AG08395 (cell line): ENCODE results near the gene KCND1.

ENCODE experiments used
- DNase-seq: peaks from one replicate; pipeline ENCODE4 v3.0.0; 2012; ENCODE audit warnings: mixed read lengths, low spot score

KCND1 gene

DNA sequence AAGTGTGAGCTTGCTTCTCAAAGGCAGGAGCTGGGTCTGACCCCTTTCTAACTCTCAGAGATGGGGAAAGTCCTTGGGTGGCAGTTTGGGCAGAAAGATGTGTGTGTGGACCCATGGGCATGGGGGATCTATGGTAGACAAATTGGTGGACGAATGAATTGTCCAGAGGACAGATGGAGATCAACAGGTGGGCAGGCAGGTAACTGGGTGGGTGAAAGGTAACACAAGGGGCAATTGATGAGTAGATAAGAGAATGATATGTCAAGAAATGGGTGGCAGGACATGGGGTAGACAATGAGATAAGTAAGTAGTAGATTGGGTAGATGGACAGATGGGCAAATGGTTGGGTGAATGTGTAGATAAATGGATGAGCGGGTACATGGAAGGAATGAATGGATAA is 2.9 kb upstream of the KCND1 start:
- no peak for DNase-seq

DNA sequence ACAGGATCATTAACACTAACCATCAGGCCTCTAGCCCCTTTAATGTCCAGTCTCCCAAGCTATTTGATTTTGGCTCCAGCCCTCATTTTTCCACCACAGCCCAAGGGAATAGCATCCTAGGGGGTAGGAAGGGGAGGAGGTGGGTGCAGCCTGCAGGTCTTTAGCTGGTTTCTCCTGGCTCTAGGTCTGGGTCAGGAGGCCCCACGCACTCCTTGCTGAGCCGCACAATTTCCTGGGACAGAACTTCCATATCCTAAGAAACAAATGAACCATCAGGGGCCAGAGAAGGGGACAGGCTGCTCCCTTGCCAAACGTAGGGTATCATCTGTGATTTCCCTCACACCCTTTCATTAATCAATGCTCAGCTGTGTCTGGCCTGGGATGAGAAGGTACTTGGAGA is 2.4 kb upstream of the KCND1 start:
- DNase-seq = no peak

DNA sequence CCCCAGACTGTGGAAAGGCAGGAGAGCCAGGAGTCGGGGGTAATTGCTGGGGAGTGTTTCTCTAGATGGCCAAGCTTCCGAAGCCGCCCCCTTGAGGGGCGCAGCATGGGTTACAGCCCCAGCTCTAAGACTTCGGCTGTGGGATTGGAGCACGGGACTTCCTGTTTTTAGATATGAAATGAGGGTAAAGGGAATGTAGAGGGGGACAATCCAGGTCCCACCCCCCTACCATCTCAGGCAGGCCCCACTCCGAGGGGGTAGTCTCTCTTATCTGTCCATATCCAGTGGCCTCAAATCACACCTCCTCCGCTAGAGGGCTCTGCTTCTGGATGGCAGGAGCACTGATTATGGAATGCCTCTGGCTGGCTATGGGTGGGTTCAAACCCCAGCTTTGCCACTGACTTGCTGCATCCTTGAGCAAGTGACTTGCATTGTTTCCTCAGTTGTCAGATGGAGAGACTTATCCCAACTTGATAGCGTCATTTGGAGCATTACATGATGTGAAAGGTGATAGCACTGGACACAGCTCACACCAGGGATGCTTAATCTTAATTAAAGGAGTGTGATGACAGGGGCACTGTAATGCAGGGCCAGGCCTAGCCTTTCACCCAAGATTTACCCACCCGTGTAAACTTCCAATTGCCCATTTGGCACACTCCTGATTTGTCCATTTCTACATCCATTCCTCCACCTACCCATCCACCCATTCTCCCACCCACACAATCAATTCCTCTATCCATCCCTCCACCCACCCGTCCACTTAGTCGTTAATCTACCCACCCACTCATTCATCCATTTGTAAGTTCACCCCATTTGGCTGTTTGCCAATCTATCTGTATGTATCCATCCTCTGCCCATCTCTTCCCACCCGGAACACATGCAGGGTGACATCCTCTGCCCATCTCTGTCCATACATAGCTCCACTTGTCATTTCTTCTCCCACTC is 848 bp upstream of the KCND1 start:
- peak; percentile 34 for DNase-seq

DNA sequence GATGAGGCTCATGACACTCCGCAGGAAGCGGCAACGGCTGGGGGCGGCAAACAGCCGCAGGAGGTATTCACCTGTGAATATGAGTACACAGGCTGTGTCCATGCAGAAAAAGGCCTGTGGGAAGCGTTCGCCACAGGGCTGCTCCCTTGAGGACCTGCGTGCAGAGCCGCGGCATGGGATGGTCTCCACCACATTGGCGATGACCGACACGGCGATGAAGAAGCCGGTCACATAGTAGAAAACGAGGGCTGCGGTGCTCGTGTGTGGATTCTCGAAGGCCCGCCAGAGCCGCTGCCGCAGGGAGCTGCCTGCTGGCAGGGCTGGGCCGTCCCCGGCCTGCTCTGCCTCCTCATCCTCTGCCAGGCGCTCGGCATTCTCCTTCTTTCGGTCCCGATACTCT is 2.2 kb downstream of the KCND1 start:
- DNase-seq = no peak

DNA sequence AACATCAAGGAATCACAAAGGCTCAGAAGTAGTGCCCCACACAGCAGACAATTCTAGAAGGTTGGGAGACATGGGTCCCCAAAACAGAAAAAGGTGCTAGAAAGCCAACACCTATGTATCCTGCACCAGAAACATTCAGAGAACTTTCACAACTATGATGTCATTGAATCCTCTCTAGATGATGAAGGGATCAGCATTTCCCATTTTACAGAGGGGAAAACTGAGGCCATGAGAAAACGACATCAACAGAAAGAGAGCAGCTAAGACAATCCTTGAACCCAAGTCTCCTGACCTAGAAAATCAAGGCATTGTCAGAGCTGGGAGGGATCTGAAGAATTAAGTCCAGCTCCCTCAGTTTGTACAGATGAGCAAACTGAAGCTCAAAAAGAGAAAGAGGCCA is 3.3 kb downstream of the KCND1 start:
- DNase-seq = no peak

DNA sequence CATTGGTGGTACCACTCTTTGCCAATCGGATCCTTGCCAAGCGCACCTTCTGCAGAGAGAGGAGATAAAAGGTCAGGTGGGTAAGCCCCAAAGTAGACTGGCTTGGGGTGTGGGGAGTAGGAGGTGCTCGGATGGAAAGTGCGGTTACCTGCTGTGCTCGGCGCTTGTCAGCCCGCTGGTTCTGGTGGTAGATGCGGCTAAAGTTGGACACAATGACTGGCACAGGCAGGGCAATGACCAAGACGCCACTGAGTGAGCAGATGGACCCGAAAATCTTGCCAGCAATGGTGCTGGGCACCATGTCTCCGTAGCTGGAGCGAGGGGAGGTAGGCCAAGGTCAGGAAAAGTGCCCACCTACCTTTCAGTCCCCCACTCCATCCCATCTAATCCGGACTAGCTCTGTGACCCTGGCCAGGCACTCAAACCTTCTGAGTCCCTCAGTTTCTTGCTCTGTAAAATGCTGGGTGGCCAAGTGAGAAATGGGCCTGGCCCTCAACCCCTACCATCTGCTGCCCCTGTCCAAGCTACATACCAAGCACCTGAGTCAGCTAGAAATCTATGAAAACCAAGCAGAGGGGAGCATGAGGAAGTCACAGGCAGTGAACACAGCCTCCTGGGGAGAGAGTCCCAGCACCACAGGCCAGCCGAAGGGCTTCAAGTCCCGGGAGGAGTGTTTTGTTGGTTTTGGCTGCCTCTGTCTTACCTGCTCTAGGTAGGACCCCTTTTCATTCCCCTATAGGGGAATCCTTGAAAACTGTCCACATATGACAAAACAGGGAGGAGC is 4.7 kb downstream of the KCND1 start:
- DNase-seq = peak; percentile 44

DNA sequence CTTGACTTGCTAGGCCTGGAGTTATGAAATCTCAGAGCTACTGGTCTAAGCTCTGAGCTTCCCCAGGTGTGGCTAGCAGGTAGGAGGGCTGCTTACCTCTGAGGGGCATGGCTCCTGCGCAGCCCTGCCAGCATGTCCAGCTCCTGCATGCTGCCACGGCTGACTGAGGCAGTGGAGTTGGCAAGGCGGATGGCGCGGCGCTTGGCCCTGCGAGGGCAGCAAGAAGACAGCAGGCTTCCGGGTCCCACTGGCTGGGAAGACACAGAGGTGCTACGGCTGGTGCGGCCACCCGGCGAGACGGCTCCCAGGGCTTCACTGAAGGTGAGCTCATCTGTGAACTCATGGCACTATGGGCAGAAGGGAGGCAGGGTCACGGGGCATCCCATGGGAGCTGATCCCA is 5.7 kb downstream of the KCND1 start:
- no peak for DNase-seq

DNA sequence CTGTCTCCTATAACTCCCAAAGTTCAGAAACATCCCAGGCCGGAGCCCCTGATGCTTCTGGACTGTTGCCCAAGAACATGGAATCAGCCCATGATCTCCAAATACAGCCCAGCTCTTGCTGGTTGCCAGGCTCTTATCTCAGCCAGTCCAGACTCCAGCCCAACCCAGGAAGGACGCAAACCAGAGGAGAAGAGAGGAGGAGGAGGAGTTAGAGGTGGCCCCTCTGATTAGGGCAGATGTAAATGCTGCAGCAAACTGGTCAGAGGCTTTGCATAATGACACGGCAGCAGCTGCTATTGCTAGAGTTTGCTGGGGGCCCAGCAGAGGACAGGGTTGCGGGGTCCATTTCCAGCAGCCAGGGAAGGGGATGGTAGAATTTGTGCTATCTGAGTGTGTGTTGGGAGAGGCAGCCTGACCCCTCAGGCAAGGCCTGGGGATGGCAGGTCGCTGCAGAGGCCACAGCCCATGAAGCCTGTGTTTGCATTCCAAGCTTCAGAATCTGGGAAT is 10.0 kb downstream of the KCND1 start:
- no peak for DNase-seq

DNA sequence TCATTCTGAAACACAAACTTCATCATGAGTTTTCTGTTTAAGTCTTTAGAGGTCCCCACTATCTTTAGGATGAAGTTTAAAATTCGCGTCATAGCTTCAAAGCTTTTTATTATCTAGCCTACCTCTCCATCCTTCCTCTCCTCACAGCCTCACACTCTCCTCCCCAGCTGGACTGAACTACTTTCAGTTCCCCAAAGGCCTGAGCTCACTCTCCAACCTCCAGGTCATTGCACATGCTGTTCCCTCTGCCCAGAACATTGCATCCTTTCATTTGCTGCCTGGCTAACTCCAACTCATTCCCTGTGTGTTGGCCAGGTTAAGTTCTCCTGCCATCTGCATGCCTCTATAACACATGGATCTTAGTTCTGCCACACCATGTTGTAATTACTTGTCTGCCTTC is 11.4 kb downstream of the KCND1 start:
- DNase-seq = no peak

DNA sequence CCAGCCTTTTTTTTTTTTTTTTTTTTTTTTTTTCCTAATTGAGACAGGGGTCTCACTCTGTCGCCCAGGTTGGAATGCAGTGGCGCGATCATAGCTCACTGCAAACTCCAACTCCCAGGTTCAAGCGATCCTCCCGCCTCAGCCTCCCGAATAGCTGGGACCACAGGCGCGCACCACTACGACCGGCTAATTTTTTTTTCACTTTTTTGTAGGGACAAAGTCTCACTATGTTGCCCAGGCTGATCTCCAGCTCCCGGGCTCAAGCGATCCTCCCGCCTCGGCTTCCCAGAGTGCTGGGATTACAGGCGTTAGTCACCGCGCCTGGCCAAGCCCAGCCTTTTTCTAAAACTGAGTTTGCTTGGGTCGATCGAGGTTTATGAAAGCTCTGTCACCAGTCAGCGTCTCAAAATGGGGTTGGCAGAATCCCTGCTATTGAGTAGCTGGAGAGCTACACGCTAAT is 13.0 kb downstream of the KCND1 start:
- DNase-seq = peak; percentile 50

DNA sequence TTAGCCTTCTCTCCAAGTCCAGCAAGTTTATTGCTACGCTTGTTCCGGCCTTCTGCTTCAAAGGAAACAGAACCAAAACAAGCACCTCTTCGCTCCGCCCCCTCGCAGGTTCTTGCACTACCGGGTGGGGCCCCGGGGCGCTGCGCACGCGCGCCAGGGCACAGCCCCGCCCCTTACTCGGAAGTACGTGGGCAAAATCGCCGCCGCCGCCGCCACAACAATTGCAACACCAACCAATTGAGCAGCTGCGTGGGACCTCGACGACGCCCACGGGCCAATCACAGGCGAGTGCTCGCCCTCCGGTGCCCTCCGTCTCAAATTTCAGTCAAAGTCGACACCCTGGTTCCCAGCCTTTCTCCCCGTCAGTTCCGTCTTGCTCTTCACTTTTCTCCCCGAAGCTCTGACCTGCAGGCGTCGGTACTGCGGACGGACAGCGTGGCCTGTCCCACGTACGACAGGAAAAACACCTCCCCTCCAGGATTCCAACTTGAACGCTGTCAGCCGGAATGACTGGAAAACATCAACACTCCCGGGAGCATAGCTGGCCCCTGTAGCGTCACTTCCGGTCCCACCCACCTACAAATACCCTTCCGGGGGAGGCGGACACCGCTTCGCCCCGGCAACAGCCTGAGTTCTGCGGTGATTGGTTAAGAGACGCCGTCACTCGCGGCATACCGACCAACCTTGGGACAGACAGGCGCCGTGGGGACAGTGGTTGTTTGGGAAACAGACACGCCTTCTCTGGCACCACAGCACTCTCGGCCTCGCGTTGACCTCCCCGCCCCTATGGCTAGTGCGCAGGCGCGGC is 13.6 kb downstream of the KCND1 start:
- peak; percentile 96 for DNase-seq

DNA sequence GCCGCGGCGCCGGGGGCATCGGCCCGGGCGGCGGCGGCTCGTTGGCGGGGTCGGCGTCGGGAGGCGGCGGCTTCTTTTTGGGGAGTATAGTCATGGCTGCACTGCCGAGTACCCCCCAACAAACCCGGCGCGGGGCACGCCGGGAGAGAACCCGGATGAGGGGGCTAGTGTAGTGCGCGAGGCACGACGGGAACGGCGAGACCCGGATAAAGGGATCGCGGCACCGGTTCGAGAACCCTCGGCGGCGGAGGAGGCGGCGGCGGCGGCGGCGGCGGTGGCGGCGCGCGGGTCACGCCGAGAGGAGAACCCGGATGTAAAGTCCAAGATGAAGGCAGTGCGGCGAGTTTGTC is 14.2 kb downstream of the KCND1 start, which contains the start of gene OTUD5:
OTUD5 (minus strand) TSS at position 131 of the 350 bp plus-strand sequence; CDS start at position 94, 37 bp downstream.
- DNase-seq = no peak

DNA sequence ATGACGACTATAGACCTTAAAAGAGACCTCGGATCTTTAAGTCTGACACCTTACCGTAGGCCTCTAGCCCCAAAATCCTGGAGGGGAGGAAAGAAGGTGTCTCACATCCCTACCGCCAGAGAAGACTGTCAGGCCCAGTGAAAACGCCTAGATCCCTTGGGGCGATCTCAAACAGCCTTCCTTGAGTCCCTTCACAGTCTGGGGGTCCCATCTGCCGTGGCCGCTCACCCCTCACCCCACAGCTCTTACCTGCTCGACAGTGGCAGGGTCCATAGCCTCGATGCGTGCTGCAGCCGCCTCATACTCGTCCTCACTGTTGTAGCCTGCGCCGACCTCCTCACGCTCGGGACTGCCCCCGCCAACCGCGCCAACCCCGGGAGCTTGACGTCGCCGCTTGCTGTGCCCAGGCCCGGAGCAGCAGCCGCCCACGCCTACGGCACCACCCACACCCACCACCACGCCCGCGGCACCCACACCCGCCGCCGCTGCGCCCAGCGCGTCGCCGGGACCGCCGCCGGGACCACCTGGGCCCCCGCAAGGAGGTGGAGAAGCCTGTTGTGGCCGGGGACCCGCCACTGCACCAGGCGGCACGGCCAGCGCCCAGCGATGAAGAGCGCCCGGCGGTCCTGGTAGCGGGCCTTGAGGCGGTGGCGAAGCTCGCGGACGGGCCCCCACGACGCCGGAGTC is 14.8 kb downstream of the KCND1 start:
- DNase-seq = no peak

DNA sequence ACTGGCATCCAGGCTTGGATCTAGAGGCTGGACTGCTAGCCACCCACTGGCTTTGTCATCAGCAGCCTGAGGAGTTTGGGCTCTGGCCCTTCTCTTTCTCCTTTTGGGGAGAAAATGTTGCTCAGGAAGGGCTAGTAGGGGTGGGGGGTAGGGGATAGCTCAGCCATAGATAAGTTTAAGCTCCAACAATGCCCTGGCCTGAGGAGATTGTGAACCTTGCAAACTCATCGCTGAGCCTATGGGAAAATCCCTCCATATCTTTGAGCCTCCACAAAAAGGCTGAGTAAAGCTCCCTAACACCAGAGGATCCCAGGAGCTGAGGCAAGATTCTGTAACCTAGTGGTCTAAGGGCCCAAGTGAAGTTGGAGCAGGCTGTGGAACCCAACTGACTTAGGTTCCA is 23.1 kb downstream of the KCND1 start:
- DNase-seq = no peak

DNA sequence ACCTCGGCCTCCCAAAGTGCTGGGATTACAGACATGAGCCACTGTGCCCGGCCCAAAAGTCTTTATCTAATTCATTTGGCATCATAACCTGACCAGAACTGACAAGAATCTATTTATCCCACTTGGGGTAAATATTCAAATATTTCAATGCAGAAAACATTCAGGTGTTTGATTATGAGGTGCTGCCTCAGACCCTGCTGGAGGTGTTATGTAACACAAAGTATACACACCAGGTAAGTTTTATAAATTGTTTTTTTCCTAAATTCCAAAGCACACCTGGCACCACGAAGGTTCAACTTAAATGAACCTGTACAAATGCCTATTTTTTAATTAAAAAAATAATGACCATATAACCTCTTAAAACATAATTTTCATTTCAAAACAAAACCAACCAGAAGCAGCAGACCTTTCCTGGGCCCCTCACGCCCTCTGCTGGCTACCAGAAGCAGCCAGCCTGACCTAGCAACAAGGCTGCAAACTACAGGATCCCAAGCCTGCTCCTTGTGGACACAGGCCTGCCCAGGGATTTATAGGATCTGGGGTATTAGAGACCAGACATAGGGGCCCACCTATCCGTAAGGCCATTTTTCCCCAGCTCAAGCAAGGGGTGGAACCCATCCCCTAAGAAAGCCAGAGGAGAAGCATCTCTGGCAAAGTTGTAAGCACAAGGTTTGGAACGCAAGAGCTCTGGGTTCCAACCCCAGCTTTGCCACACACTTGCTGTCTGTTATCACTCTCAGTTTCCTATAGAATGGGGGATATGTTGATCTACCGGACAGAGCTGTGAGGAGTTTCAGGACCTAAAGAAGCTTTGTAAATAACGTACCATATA is 25.9 kb downstream of the KCND1 start:
- DNase-seq = peak; percentile 80

DNA sequence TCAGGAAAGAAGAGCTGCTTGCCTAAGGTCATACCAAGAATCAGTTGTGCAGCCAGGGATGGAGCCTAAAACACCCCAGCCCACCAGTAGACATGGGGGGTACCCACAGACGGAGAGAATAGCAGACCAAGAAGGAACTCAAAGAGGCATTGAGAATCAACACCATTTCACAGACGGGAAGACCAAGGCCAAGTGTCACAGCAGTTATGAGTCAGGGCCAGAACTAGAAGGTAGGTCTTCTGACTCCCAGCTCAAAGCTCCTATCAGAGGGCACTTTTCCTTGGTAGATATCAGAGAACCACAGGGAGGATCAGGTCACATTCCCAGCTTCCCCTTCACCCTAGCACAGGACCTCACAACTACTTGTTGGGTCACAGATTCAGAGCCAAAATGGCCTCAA is 28.7 kb downstream of the KCND1 start:
- DNase-seq = no peak

DNA sequence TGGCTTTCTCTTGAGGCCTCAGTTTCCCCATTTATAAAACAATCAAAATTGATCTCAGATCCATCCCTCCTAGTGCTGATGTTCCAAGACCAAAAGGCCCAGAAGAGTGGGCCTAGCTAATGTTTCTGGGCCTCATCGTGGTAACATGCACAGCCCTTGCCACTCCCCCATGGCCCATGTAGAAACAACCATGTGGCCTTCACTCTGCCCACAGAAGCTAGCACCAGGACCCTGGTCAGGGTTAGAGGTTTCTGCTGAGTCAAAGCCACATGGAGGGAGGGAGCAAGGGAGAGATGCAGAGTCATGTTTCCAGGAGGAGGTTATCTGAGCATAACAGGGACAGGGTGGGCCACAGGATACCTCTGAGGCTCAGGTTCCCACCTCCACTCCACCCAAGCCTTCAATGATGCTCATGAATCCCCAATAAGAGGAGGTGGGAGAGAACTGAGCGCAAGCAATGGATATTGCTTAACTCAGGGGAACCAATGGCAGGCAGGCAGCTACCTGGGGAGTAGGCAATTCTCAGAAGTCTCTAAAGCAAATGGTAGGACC is 31.2 kb downstream of the KCND1 start:
- DNase-seq = no peak

DNA sequence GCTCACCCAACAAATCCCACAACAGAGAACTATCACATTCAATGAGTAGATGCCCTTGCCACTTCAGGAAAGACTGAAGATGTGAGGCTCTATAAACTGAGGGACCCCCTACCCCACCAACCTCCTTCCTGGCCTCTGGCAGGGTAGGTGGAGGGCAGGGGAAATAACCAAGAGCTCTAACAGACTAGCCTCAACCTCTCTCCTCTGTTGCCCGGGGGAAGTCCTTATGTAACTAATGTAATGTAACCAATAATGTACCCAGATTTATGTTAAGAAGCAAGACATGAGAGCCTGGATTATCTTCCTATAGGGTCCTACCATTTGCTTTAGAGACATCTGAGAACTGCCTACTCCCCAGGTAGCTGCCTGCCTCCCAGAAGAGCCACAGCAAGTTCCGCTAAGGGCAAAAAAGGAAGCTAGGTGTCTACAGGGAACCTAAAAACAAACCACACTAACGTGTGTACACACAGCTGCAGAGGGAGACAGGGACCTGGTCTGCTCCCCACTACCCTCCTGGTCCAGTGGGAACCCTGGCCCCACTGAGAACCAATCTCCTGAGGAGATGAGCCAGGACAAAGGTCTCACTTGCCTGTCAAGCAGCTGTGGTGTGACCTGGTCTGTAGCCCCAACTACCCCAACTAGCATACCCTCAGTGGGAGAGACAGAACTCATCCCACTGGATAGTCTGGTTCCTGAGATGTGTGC is 32.0 kb downstream of the KCND1 start:
- DNase-seq = no peak

DNA sequence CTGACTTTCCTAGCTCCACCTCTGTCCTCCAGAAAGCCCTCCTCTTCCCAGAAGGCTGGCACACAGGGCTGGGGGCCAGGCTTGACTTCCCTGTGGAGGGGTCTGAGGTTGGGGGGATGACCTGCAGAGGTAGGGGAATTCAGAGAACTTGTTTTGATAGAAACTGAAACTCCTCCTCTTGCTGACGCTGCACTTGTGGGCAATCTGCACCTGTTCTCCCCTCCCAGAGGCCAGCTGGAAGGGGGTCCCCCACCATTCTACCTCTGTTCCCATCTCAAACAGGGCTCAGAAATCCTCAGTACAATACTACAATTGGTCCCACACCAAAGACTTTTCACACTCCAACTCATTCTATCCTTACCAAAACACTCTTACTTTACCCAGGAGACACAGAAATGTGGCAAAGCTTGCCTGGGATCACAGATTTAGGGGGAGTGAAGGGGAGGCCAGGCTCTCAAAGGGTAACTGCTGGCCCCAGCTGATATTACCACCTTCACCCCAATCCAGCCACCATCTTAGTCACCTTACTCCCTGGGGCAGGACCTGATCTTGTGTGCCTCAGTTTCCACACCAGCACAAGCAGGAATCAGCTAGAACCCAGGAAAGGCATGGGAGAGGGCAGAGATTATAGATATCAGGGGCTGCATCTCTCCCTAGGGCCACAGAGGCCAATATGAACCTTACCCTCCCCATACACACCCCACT is 32.8 kb downstream of the KCND1 start:
- no peak for DNase-seq
